GM12878 (cell line): ENCODE data around the gene WASF1. TPM values are rescaled to one million over a fixed set of nuclear protein-coding genes. Genes with fewer than 3 reads are reported as not detected.
"Not testable (repeated sequence)": the region's sequence is repeated elsewhere in the genome, so short reads cannot be mapped to it uniquely, and the experiment has no call there.

ENCODE experiments used
- ATAC-seq: fragments of 200-7000 bp; cut with Tn5 transposase; 3 replicates; pipeline ENCODE4 v1.9.1; 2020; ENCODE audit warnings: mild to moderate bottlenecking, moderate library complexity
- BruUV-seq: library from RNA; stranded (reverse); fragments of 400-500 nt; replicated peaks from 2 replicates; lab custom pipeline; 2021; lab: Mats Ljungman, UMichigan
- CTCF ChIA-PET: fragments of 300-600 bp; sonication (Branson Sonifier 250); formaldehyde crosslinking; extraction: SDS; loops from one replicate; lab custom pipeline; 2021; ENCODE audit warnings: inconsistent platforms; lab: Yijun Ruan, JAX
- POLR2A ChIA-PET: fragments of 350-600 bp; formaldehyde crosslinking; extraction: SDS; loops from one replicate; lab custom pipeline; 2021; ENCODE audit warnings: inconsistent platforms; lab: Charles Lee
- RAD21 ChIA-PET: fragments of 300-600 bp; sonication (Branson Sonifier 250); formaldehyde crosslinking; loops from one replicate; lab custom pipeline; 2023; ENCODE audit warnings: antibody characterized with exemption; ENCODE audit not compliant: unreplicated experiment; lab: Charles Lee
- SMC1A ChIA-PET: fragments of 300-600 bp; sonication (Branson Sonifier 250); formaldehyde crosslinking; loops from one replicate; lab custom pipeline; 2023; ENCODE audit not compliant: unreplicated experiment, uncharacterized antibody; lab: Charles Lee
- DNase-seq: peaks from one replicate; pipeline ENCODE4 v3.0.0-alpha.2; 2011; ENCODE audit warnings: low read depth, low spot score
- FAIRE-seq: peaks from 3 replicates; lab custom pipeline; 2011; peaks lifted over from hg19 to GRCh38; lab: Jason Lieb, UNC
- H2AFZ ChIP-seq: 2 replicates; pipeline ENCODE4 v1.6.0; 2011; ENCODE audit warnings: low read depth, low read length, control low read depth; ENCODE audit not compliant: control insufficient read depth
- H3K27ac ChIP-seq: 2 replicates; pipeline ENCODE4 v1.5.1; 2011; ENCODE audit warnings: control low read depth; ENCODE audit not compliant: control insufficient read depth, insufficient read depth
- H3K27me3 ChIP-seq, 2 experiments: replicated peaks in 1 of 2; 2 replicates each; pipeline versions ENCODE4 v1.6.0 to v1.6.1; 2011; ENCODE audit warnings: low read length in 1 of 2; ENCODE audit not compliant: control insufficient read depth in 2 of 2, insufficient read depth in 2 of 2
- H3K36me3 ChIP-seq, 2 experiments: 2 replicates each; pipeline ENCODE4 v1.5.1; 2011; ENCODE audit warnings: low read length in 1 of 2; ENCODE audit not compliant: control insufficient read depth in 2 of 2, insufficient read depth in 2 of 2
- H3K4me1 ChIP-seq: 2 replicates; pipeline ENCODE4 v1.6.1; 2011; ENCODE audit warnings: mild to moderate bottlenecking, low read length, moderate library complexity, mixed read lengths; ENCODE audit not compliant: control insufficient read depth, insufficient read depth
- H3K4me2 ChIP-seq: 2 replicates; pipeline ENCODE4 v1.6.0; 2011; ENCODE audit warnings: control low read depth; ENCODE audit not compliant: control insufficient read depth, insufficient read depth
- H3K4me3 ChIP-seq: fragments of 200-600 bp; sonication (generic); 2 replicates; pipeline ENCODE4 v1.5.1; 2016
- H3K79me2 ChIP-seq: 2 replicates; pipeline ENCODE4 v1.6.0; 2011; ENCODE audit warnings: low read length; ENCODE audit not compliant: control insufficient read depth, insufficient read depth
- H3K9ac ChIP-seq: 2 replicates; pipeline ENCODE4 v1.8.0; 2011; ENCODE audit warnings: low read length, control low read depth, mixed read lengths; ENCODE audit not compliant: control insufficient read depth, insufficient read depth
- H3K9me3 ChIP-seq: replicated peaks from 3 replicates; pipeline ENCODE4 v1.5.1; 2011; ENCODE audit warnings: mild to moderate bottlenecking, low read length; ENCODE audit not compliant: control insufficient read depth, insufficient read depth
- H4K20me1 ChIP-seq: 2 replicates; pipeline ENCODE4 v1.6.0; 2011; ENCODE audit not compliant: control insufficient read depth, insufficient read depth
- BCLAF1 ChIP-seq: fragments of 450-650 bp; IDR thresholded peaks from 2 replicates; pipeline ENCODE4 v1.6.1; 2017; ENCODE audit warnings: antibody characterized with exemption, mild to moderate bottlenecking, moderate library complexity
- CBX3 ChIP-seq: fragments of 200-600 bp; sonication (generic); IDR thresholded peaks from 2 replicates; pipeline ENCODE4 v1.6.1; 2016; ENCODE audit warnings: low read depth, borderline replicate concordance
- JUND ChIP-seq: IDR thresholded peaks from 2 replicates; pipeline ENCODE4 v1.6.1; 2012; ENCODE audit warnings: low read depth, mild to moderate bottlenecking, low read length, improper control_type of control experiment, moderate library complexity
- NR2F1 ChIP-seq: fragments of 450-650 bp; conservative IDR thresholded peaks from 2 replicates; pipeline ENCODE4 v1.6.1; 2017; ENCODE audit warnings: mild to moderate bottlenecking
- in situ Hi-C: fragments of 300-500 bp; cut with MboI; formaldehyde crosslinking; loops from 9 replicates; pipeline ENCODE4 v1.14.3; 2018; ENCODE audit warnings: mixed read lengths
- intact Hi-C: fragments of 100-400 bp; cut with micrococcal nuclease; formaldehyde crosslinking; loops from one replicate; pipeline ENCODE4 v1.14.2; 2022; ENCODE audit not compliant: unreplicated experiment
- polyA plus RNA-seq, 11 experiments: library from polyadenylated mRNA; depleted of rRNA in 4 of 11; unstranded in 6 of 11; stranded (reverse) in 5 of 11; fragments of >200 nt; fragmentation: Nextera tagmentation in 4 of 11; fragmentation: Illumina TruSeq in 1 of 11; extraction: Ambion mirVana in 4 of 11; extraction: Trizol in 1 of 11; gene quantifications; 1 replicate in 1 of 11; 2 replicates in 10 of 11; pipeline versions ENCODE4 v1.2.1 to v1.2.3, GENCODE V29; 2011 to 2016; ENCODE audit warnings: inconsistent platforms in 2 of 11, missing spikeins in 2 of 11, low read depth in 1 of 11
- total RNA-seq, 4 experiments: library from RNA; depleted of rRNA in 3 of 4; stranded (reverse); fragments of >200 nt in 3 of 4; fragmentation: Illumina TruSeq in 1 of 4; extraction: Trizol in 1 of 4; gene quantifications; 2 replicates each; pipeline versions ENCODE4 v1.2.1 to v1.2.3, GENCODE V29; 2013 to 2021

Gene WASF1
- total and polyA plus RNA-seq, 10 of the 15 experiments (the other 5 are each of a cell fraction or from before 2014, with no cell fraction given), result 1.3 to 10.2 (median 4.5) TPM

- no peak for TF ChIP-seq BCLAF1
- TF ChIP-seq NR2F1, result no peak
- TF ChIP-seq JUND, result no peak
- no peak for TF ChIP-seq CBX3
- TF ChIP-seq, all 136 proteins: peak for 0
Measured at GRCh38 chr6:110075406-110075805, 104.1 kb downstream of the WASF1 start (continued).

GRCh38 chr6:110073474-110073873, 106.0 kb downstream of the WASF1 start:
- SMC1A ChIA-PET, ATAC-seq, H3K4me3 ChIP-seq, DNase-seq, H3K27me3 ChIP-seq, CTCF ChIA-PET, H4K20me1 ChIP-seq, H3K4me2 ChIP-seq, intact Hi-C loops, in situ Hi-C loops, RAD21 ChIA-PET, H3K36me3 ChIP-seq, H3K9me3 ChIP-seq, H3K79me2 ChIP-seq, H2AFZ ChIP-seq, H3K4me1 ChIP-seq, H3K9ac ChIP-seq, H3K27ac ChIP-seq, POLR2A ChIA-PET, FAIRE-seq, BruUV-seq: not testable (repeated sequence)
